ENCODE data around the gene TGFBR3.

The TGFBR3 gene

DNA sequence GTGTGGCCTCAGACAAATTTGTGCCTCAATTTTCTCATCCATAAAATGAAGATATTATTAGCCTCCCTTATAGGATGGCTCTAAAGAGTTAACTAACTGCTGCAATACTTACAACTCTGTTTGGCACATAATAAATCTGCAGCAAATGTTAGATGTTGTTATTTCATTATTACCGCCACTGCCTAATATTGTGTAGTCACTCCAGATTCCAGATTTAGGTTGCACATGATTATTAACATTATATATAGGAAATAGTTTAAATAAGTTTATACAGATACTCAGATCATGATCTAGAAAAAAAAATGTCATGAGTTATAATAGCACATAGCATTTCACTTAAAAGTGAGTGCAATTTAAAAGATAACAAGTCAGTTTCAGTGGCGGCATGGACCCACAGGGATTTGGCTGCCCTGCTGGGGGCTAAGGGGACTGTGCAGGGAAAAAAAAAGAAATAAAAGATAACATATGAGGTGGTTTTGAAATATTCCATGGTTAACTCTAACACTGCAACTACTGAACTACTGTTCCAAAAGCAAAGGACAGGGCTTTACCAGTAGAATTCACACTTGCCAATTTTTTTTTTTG lies 170.4 kb downstream of the TGFBR3 start:
- DNase-seq (ENCODE audit: extremely low read depth, low read depth), result no peak
- TF ChIP-seq, protein P1, sequence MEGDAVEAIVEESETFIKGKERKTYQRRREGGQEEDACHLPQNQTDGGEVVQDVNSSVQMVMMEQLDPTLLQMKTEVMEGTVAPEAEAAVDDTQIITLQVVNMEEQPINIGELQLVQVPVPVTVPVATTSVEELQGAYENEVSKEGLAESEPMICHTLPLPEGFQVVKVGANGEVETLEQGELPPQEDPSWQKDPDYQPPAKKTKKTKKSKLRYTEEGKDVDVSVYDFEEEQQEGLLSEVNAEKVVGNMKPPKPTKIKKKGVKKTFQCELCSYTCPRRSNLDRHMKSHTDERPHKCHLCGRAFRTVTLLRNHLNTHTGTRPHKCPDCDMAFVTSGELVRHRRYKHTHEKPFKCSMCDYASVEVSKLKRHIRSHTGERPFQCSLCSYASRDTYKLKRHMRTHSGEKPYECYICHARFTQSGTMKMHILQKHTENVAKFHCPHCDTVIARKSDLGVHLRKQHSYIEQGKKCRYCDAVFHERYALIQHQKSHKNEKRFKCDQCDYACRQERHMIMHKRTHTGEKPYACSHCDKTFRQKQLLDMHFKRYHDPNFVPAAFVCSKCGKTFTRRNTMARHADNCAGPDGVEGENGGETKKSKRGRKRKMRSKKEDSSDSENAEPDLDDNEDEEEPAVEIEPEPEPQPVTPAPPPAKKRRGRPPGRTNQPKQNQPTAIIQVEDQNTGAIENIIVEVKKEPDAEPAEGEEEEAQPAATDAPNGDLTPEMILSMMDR (IDR thresholded peaks at IDR 0.05; ENCODE audit: low read depth, low read length), result no peak

DNA sequence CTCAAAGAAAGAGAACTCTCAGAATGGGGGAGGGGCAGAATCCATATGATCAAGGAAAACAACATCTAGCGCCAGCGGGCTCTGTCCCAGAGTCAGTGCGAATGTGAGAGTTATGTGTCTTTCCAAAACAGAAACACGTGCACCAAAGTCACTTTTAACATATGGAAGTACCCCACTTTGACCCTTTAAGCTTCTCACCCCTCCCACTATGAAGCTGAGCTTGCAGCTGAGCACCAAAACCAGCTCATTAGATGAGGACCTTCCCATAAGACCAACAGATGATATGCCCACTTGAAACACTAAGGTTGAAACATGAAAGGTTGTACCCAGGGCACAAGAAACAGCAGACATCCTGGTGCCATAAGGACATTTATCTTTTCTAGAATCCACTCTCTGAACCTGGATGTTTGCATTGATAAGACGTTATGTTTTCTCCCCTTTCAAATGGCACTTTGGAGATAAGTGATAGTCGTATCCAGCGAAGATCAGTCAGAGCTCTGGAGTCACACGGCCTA lies 171.0 kb downstream of the TGFBR3 start:
- DNase-seq (ENCODE audit: extremely low read depth, low read depth), result no peak
- TF ChIP-seq, protein P1 (IDR thresholded peaks at IDR 0.05; ENCODE audit: low read depth, low read length), result no peak

DNA sequence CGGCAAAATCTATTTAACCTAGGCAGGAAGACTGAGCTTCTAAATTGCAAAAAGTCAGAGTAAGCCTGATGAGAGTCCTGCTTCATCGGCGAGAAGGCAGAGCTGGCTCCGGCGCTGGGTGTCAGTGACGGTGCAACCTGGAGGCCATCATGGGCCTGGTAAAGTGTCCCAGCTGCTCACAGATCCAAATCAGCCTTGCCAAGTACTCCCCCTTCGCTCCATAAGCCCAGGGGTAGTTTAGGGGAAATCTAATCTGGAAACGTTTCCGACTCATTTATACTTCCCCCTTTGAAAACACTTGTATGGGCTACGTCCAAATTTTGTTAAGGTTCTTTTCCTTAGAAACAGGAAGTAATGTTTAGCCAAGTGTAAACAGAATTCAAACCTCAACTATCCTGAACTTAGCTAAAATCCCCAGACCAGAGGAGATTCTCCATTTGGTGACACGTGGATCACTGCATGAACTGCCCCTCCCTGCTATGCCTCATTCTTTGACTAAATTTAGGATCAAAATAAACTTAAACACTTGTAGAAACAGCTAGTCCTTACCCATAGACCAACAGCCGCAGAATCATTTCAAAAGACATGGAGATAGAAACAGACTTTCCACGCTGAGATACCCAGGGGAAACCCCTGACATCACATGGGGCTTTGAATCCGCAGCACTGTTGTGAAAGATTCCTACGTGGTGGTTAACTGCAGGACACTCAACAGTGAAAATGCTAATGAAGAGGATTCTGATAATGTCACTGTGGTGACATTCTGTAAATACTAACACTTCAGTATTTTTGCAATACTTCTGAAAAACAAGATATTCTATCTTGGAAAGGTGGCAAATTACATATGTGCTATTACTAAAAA lies 172.7 kb downstream of the TGFBR3 start:
- TF ChIP-seq, protein P1 (IDR thresholded peaks at IDR 0.05; ENCODE audit: low read depth, low read length), result no peak
- DNase-seq (ENCODE audit: extremely low read depth, low read depth), result no peak

DNA sequence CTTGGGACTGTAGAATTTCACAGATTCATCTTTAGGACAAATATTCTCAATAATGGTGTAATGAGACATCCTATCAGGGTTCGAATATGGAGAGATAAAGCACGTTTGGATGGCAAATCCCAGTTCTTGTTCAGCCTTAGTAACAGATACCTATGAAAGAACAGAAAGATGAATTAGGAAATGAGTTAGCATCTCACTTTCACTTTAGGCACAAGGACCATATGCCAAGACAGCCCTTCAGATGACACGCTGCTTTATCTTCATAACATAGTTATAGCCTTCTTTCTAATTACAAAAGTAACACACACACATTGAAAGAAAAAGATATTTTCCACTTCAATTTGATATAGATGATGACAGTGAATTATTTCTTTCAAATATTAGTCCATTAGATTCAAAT lies 173.6 kb downstream of the TGFBR3 start:
- DNase-seq (ENCODE audit: extremely low read depth, low read depth), result no peak
- TF ChIP-seq, protein P1 (IDR thresholded peaks at IDR 0.05; ENCODE audit: low read depth, low read length), result no peak

DNA sequence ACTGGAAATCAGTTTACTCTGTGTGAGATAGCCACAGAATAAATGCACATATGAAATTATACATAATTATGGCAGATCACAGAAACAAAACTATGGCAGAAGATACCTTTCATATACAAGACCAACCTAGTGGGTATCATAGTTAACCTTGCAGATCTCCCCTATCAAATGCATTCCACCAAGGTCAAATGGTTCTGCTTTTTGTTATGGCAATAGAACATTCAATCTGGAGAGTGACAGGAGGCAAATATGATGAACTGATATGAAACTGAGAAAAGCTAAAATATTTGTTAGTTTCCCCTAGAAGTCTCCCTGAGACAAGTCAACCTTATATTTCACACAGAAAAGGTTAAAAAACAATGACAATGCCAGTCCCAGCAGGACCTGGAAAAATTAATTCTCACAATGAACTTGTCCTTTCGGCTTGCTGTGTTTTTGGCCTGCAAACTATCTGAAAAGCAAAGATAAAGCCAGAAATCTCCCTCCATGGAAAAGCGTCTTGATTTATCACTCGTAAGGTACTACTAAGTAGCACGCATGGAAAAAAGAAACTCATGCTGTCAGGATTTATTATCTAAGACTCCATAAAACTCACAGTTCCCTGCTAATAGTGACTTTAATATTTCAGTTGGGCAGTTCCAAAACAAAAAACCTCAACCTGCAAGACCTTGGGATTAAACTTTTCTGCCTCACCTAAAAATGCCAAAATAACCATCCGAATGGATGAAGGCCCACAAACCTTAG lies 174.3 kb downstream of the TGFBR3 start:
- no peak for DNase-seq (ENCODE audit: extremely low read depth, low read depth)

DNA sequence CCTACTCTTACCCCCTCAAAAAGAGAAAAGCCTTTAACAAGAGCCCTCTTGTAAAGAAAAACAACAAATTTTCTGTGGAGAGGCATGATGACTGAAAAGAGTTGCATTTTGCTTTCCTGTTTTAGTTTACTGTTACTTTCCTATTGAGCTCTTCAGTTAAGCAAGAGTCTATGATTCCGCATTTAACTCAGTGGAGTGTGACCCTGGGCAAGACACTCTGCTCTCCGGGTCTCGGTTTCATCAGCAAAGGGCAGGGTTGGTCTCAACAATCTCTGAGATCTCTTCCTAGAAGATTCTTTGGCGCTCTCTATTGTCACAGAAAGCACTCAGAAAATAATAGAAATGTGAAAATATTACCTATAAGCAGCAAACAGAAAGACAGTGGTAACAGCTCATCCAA lies 175.7 kb downstream of the TGFBR3 start:
- no peak for DNase-seq (ENCODE audit: extremely low read depth, low read depth)
- TF ChIP-seq, protein P1 (IDR thresholded peaks at IDR 0.05; ENCODE audit: low read depth, low read length), result no peak

More for the DNA sequence above, 174.3 kb downstream of the TGFBR3 start:
- TF ChIP-seq, protein P1 (IDR thresholded peaks at IDR 0.05; ENCODE audit: low read depth, low read length), result no peak
